GM21723 (cell line): ENCODE results near the gene PDE11A.
A peak's percentile ranks its signal among the peaks of the same experiment; 100 is the strongest.

Experiments used
- ATAC-seq: cut with Tn5 transposase; IDR thresholded peaks from one replicate; pipeline ENCODE4 v1.9.1; 2021; ENCODE audit warnings: mild to moderate bottlenecking, moderate library complexity; ENCODE audit not compliant: unreplicated experiment

The PDE11A gene

GRCh38 chr2:177930916-177931315 lies 141.7 kb downstream of the PDE11A start:
- no peak for ATAC-seq

DNA sequence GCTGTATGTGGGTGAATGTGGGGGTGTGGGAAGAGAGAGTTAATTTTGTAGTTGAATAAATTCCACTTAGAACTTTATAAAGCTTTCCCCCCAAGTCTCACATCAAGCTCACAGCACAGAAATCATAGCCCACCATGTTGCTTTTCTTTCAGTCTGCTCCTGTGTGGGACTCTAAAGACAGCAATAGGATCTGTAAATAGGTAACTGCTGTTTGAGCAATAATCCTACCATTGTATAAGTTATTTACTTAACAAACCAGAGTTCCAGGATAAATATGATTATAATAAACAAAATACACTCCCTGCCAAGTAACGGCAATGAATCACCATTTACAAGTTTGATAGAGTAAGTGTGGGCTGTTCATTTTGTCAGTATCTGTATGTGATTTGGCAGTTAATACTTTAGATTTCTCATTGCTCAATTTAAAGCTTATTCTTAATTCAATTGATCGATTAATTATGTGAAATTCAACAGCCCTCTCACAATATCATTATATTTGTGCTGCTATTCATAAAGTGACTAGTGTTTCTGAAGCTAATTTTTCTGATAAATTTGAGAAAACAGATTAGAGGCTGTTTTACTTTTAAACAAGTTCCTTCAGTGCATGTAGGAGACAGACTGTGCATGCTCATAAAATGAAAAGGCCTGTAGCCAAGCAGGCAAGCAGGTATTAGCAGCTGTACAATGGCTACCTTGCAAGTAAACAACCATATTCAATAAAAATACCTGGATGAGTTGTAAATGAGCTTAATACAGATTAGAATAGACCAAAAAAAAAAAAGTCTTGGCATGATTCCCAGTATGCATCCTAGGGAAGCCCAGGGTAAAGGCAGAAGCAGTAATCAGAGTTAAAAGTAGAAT lies 142.7 kb downstream of the PDE11A start:
- no peak for ATAC-seq

- no peak for ATAC-seq
Measured at GRCh38 chr2:177923323-177923722, 149.3 kb downstream of the PDE11A start.

DNA sequence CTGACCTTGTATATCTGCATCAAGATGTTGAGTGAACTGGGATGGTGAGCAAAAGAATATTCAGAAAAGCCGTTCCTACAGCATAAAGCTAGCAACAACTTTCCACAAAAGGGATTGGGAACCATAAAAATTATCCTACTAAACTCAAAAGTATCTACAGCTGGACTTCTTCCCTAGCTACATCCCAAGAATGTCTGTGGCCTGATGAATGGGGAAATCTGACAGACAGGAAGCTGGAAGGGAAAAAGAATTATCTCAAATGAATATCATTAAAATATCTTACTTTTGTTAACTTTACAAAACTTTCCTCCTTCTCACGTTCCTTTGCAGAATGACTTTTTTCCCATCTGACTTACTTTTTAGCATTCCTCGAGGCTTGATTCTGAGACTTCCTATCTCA lies 150.9 kb downstream of the PDE11A start:
- no peak for ATAC-seq

DNA sequence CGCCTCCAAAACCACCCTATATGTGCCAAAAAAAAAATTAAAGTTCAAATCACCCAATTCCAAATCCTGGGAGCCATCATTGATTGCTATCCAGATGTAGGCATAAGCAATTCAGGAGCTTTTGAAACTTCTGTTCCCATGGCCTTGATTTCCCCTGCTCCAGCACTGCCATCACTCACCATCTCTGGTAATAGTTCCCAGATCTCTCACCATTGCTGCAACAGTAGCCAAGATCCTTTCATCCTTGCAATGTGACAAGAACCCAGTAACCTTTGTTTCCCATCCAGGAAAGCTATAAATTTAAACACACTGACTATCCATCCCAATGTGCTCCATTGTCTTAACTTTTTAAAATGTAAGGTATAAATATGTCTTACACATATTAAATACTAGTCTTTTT lies 155.4 kb downstream of the PDE11A start:
- ATAC-seq: no peak

GRCh38 chr2:177916342-177916741 lies 156.2 kb downstream of the PDE11A start:
- no peak for ATAC-seq

DNA sequence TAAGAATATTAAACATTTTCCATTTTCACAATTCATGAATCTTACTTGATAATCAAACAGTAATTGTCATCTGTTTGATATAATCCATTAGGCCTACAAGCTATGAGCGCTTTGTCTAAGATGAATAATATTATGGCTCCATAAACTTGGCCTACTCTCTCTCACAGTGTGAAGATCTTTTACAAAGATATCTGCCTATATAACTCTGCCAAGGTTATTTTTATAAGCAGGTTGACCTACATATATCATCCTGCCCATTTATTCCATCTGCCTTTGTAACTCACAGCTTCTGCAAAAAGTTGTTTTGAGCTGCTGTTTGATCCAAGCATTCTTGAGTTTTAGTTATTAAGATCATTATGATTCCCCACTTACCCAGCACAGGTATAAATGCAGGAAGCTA lies 158.3 kb downstream of the PDE11A start:
- ATAC-seq: no peak

DNA sequence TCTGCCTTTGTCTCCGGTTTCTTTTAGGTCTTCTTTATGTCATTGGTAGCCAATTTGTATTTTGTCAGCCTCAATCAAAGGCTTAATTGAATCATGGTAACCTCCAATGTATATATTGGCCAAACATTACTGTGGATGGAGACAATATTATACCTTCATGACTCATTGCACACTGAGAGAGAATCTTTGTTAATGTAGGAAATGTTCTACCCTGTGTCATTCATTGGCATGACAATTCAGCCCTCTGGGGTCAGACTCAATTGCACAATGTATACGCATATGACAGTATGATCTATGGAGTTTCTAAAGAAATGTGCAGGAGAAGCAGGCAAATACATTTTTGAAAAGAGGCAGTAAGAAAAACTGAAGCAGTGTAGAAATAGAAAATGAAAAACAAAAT lies 162.6 kb downstream of the PDE11A start:
- ATAC-seq: no peak

DNA sequence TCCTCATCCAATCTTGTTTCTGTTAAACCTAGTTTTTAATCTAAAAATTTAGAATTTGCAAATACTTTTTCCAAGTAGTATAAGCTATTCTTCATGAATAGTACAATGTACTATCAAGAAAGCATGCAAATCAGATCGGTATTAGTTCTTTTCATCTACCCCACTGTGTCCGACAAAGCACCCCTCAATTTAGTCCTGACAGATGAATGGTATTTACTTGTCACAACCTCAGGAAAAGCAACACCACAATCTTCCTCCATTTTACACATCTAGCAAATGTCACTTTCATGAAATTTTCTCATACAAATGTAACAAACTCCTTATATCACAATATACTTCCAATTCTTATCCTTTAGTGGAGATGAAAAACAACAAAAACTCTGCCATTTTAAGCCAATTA lies 163.8 kb downstream of the PDE11A start:
- no peak for ATAC-seq

DNA sequence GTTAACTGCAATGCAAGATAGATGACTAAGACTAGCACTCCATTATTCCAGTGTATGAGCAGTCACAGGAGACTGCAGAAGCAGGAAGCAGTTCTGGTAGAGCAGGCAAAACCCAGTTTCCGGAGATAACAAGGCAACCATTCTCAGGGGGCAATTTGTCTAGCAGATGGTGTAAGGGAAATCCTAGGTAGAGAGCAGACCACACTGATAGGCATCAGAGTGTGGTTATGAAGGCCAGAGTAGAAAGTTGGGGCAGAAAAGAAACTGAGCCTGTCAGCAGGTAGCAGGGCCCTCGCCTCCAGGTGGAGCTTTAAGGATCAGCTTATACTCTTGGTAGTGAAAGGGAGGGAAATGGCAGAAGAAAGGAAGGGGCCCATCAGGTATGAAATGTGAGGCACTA lies 164.4 kb downstream of the PDE11A start:
- no peak for ATAC-seq

- ATAC-seq: peak; percentile 98
Measured at GRCh38 chr2:177906041-177906718, 166.4 kb downstream of the PDE11A start.

DNA sequence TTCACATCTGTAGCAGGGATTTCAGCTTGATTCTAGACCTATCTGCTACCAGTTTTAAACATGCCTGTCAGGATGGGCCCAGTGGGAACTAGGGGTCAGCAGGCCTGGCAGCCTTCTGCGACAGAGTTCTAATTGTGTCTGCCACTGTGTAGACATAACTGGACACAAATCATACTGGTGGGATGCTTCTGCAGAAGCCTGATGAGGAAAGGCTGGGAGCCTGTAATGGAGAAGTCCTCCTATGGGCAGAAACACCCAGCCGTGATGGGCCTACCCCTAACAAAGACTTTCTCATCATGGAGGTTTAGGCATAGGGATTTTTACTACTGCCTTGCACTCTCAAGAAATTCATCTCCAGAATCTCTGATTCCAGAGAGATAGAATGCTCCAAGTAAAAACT lies 166.9 kb downstream of the PDE11A start:
- ATAC-seq: peak; percentile 6

DNA sequence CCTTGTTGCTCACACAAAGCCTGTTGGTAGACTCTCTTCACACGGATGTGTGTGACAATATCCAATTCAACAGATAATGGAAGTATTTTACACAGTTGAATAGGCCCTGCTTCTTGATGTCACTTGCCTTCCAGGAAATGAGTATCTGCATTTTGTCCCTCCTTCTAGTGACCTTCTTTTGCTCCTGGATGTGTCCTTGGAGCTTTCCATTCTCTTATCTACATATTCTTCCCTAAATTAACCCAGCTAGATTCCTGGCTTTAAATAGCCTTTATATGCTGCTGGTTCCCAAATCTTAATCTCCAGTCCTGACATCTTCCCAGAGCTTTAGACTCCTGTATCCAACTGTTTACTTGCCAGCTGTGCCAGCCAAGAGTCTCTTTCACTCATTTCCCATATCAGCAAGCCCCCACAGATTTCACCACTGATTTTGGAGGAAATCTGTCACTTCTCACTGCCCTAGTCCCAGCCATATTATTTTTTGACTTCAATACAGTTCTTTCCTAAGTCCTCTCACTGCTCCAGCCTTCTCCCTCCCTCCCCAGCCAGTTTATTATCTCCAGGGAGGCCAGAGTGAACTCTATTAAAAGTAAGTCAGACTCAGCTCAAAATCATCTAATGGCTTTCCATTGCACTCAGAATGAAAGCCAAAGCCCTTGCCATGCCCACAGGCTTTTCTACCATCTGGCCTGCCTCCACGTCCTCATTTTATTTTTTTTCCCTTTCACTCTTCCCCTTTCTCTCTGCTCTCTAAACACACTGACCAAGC lies 170.0 kb downstream of the PDE11A start:
- no peak for ATAC-seq

DNA sequence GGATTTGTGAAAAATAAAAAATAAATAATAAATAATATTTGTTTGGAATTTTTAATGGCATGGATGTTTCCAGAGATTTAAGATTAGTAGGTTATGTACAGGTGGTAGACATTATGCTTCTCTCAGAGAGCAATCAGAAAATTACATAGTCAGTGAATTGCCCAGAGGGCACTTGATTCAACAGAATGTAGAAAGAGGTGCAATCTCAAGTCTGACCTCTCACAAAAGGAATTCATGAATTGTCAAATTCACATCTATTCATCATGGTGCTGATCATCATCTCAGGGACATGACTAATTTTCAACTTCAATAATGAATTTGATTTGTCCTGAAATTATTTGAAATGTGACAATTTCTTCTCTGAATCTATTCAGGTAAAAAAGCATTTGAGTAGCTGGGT lies 172.5 kb downstream of the PDE11A start:
- no peak for ATAC-seq

DNA sequence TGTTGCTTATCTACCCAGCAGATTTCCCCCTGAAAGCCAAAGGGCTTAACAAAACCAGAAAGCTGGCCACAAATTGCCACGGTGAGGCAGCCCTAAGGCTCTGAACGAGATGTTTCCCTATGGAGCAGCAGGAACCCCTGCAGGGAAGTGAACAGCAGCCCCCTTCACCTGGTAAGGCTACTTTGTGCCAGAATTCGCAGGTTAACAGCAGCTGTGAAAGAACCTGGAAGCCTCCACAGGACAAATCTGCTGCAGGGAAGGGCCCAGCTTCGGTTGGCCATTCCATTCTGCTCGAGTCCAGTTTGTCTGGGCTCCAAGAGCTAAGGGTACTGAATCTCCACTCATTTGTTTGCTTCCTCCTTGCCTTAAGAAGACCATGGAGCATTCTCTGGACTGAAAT lies 175.3 kb downstream of the PDE11A start:
- ATAC-seq: no peak

GRCh38 chr2:177896587-177896986 lies 176.0 kb downstream of the PDE11A start:
- ATAC-seq: no peak

- no peak for ATAC-seq
Measured at GRCh38 chr2:177894546-177894945, 178.0 kb downstream of the PDE11A start.

DNA sequence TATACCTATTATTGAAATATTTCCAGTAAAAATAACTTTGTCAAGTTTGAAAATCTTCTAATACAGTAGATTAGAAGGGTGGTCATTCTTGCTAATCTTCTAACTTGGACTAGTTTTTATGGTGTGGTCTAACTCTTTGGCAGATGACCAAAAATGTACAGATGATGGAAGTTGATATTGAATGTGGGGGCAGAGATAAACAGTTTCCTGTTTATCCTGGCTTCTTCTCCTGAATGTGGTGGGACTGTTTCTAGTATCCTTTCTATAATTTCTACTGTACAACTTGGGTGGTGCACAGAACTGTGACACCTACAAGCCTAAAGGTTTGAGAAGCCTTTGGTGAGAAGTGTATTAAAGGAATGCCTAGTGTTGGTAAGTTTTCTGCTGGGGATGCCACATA lies 178.7 kb downstream of the PDE11A start:
- ATAC-seq: no peak

DNA sequence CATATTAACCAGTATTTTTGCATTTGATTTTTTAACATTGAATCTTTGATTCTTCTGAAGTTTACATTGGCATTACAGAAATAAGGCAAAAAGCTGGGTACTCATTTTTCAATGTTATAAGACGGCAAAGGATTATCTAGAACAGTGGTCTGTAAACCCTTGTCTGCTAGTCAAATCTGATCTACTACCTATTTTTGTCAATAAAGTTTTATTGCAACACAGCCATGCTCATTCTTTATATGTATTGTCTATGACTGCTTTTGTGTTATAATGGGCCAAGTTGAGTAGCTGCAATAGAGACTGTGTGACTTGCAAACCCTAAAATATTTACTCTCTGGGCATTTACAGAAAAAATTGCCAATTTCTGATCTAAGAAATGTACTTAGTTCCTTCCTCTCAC lies 181.0 kb downstream of the PDE11A start:
- no peak for ATAC-seq

DNA sequence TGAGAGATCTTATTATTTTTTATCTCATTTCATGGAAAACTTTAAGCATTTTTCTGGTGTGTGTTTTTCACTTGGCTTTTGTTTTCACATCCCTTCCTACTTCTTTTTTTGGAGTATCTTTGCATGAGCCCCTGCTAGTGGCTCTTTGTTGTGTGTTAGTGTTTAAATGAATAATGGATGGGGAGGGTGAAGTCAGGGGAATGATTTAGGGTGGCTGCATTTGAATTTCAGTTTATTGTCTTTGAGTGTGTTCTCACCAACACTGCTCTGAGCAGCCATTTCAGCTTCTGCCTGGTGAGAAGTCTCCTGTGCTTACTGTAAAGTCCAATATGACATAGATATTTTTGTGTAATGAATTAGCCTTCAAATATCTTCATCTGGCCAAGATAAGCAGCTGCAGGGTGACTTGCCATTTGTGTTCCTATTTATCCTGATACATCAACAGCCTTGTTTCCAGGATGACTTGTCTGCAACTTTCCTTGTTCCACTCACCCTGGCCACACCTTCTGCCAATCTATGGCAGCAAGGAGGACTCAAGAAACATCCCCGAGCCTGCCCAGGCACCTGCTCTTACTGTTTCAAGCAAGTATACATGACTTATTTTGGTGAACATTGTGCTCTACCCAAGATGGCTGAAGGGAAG lies 182.6 kb downstream of the PDE11A start:
- no peak for ATAC-seq

DNA sequence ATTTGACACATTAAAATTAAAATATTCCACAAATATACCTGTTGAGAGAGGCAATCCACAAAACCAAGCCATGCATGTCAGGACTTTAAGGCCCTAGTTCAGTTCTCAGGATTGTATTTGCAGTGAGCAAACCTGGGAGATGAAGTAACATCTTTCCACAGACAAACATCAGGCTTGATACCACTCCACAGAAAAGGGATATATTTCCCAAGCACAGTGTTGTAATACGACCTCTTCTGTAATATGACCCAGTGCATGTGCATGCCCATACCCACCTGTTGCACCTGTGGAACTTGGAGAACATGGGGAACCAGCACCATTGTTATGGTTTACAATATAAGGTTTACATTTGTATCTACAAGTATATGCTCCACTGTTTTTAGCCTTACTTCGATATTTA lies 184.0 kb downstream of the PDE11A start:
- no peak for ATAC-seq
